ENCODE data around the gene SMG9.
A peak's percentile ranks its signal among the peaks of the same experiment; 100 is the strongest.

DNA sequence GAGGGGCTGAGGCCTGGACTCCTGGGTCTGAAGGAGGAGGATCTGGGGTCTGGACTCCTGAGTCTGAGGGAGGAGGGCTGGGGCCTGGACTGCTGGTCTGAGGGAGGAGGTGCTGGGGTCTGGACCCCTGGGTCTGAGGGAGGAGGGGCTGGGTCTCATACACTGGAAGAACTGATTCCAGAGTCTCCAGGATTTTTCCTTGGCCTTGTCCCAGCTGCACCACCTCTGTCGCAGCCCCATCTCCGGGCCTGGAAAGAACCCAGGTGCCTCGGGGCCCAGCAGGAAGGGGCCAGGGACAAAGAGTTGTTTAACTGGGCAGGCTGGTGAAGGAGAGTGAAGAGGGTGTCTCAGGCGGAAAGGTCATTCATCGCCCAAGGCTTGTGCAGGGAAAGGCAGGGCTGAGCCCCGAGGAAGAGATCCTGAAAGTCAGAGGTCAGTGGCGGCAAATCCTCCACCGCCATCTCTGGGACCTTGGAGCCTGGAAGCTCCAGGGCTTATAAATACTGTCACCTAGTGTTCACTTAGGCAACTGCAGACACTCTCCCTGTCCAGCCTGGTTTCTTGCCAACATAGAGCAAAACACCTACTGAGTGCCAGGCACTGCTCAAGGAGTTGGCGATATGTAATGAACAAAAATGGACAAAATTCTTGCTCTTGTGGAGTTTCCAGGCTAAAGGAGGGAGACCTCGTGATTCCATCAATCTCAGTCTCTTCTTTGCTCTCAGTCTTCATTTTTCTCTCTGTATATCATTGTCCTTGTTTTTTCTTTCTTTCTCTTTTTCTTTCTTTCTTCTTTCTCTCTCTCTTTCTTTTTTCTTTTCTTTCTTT is 30.4 kb upstream of the SMG9 start:
- peak in 1 of 2 donors; percentile 49 for TF ChIP-seq POLR2AphosphoS5 (IDR thresholded peaks at IDR 0.05)
- peak; percentile 92 to 98 (median 94) for TF ChIP-seq CTCF (IDR thresholded peaks at IDR 0.05)
- TF ChIP-seq POLR2A (IDR thresholded peaks at IDR 0.05; ENCODE audit: low read depth): no peak
